Measurements from ENCODE around the gene RPS8.
A peak's percentile ranks its signal among the peaks of the same experiment; 100 is the strongest.

RPS8 gene

GRCh38 chr1:44803062-44803311 is 27.6 kb downstream of the RPS8 start:
- peak overlapping the region; percentile 97 for H3K4me3 ChIP-seq (ENCODE audit: control insufficient read depth, low read depth, low read length)

DNA sequence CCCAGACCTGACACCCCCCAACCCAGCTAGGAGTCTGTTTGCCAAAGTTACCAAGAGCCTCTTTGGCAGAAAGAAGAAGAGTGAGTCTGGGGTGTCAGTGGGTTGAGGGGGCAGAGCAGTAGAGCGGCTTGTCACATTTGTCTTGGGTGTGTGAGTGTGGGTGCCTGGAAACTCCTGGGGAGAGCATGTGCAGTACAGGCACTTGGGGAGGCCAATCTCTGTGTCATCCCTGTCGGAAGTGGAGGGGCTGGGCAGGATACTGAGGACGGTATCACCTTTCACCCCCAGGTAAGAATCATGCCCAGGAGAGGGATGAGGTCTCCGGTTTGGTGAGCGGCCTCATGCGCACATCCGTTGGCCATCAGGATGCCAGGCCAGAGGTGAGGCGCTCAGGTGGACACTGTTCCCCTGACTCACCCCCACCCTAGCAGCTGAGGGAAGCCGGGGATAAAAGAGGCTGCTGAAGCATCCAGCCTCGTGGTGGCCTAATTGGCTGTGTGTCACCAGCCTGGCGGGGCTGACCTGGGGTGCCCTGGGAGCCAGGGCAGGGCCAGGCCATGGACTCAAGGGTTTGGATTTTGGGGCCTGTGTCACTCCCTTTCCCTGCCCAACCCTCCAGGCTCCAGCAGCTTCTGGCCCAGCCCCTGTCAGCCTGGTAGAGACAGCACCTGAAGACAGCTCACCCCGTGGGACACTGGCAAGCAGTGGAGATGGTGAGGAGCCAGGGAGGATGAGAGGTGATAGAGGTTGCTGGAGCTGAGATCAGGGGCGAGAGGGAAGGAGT is 28.2 kb downstream of the RPS8 start:
- peak overlapping the region; percentile 97; the same call in 1 of the 2 replicates for H3K4me3 ChIP-seq (ENCODE audit: control insufficient read depth, low read depth, low read length)
- TF ChIP-seq, protein P1, sequence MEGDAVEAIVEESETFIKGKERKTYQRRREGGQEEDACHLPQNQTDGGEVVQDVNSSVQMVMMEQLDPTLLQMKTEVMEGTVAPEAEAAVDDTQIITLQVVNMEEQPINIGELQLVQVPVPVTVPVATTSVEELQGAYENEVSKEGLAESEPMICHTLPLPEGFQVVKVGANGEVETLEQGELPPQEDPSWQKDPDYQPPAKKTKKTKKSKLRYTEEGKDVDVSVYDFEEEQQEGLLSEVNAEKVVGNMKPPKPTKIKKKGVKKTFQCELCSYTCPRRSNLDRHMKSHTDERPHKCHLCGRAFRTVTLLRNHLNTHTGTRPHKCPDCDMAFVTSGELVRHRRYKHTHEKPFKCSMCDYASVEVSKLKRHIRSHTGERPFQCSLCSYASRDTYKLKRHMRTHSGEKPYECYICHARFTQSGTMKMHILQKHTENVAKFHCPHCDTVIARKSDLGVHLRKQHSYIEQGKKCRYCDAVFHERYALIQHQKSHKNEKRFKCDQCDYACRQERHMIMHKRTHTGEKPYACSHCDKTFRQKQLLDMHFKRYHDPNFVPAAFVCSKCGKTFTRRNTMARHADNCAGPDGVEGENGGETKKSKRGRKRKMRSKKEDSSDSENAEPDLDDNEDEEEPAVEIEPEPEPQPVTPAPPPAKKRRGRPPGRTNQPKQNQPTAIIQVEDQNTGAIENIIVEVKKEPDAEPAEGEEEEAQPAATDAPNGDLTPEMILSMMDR (IDR thresholded peaks at IDR 0.05; ENCODE audit: control insufficient read depth, insufficient read depth, low read depth, low read length, missing control alignments), result no peak
- no peak for DNase-seq (ENCODE audit: low read depth)

More at GRCh38 chr1:44803062-44803311, 27.6 kb downstream of the RPS8 start:
- no peak for DNase-seq (ENCODE audit: low read depth)
- TF ChIP-seq, protein P1 (IDR thresholded peaks at IDR 0.05; ENCODE audit: control insufficient read depth, insufficient read depth, low read depth, low read length, missing control alignments), result no peak

- DNase-seq (ENCODE audit: low read depth), result no peak
- TF ChIP-seq, protein P1 (IDR thresholded peaks at IDR 0.05; ENCODE audit: control insufficient read depth, insufficient read depth, low read depth, low read length, missing control alignments), result no peak
- no peak overlapping the region for H3K4me3 ChIP-seq (ENCODE audit: control insufficient read depth, low read depth, low read length)
These were observed 30.1 kb downstream of the RPS8 start for GRCh38 chr1:44805311-44806024.

- no peak overlapping the region; the same call in 1 of the 2 replicates for H3K4me3 ChIP-seq (ENCODE audit: control insufficient read depth, low read depth, low read length)
- TF ChIP-seq, protein P1 (IDR thresholded peaks at IDR 0.05; ENCODE audit: control insufficient read depth, insufficient read depth, low read depth, low read length, missing control alignments), result no peak
- DNase-seq (ENCODE audit: low read depth), result no peak
These were observed 30.8 kb downstream of the RPS8 start for GRCh38 chr1:44806025-44806703.

GRCh38 chr1:44806704-44807363 is 31.5 kb downstream of the RPS8 start, which contains the start of gene DYNLT4:
Gene DYNLT4 (minus strand): TSS chr1:44807351. CDS start chr1:44806668, 683 bp downstream.
- TF ChIP-seq, protein P1 (IDR thresholded peaks at IDR 0.05; ENCODE audit: control insufficient read depth, insufficient read depth, low read depth, low read length, missing control alignments), result no peak
- no peak for DNase-seq (ENCODE audit: low read depth)
- peak within 1 kb of the TSS; percentile 33 for H3K4me3 ChIP-seq (ENCODE audit: control insufficient read depth, low read depth, low read length)

Measured in AG09309 (cell line).